Small intestine (tissue), 7 donors: ENCODE measurements around the gene ZNF358. TPM values are rescaled to one million over a fixed set of nuclear protein-coding genes. Genes with fewer than 3 reads are reported as not detected.

Source experiments
- DNase-seq, 2 donors: peaks; one replicate each; pipeline versions ENCODE4 v3.0.0 to v3.0.0-alpha.2; 2013
- FAIRE-seq: peaks from 2 replicates; lab custom pipeline; 2012; peaks lifted over from hg19 to GRCh38; lab: Jason Lieb, UNC
- H3K27ac ChIP-seq, 3 donors: one replicate each; pipeline ENCODE4 v1.5.1; 2013; ENCODE audit warnings: low read length in 2 of 3, mild to moderate bottlenecking in 2 of 3, control low read depth in 1 of 3, inconsistent platforms in 1 of 3, low read depth in 1 of 3, moderate library complexity in 1 of 3
- H3K27me3 ChIP-seq, 3 donors: one replicate each; pipeline ENCODE4 v1.6.1; 2013; ENCODE audit warnings: low read length in 3 of 3, inconsistent platforms in 1 of 3; ENCODE audit not compliant: control insufficient read depth in 3 of 3, insufficient read depth in 3 of 3
- H3K36me3 ChIP-seq, 3 donors: one replicate each; pipeline ENCODE4 v1.6.1; 2013; ENCODE audit warnings: low read length in 3 of 3, inconsistent platforms in 1 of 3, low read depth in 1 of 3, mild to moderate bottlenecking in 1 of 3, moderate library complexity in 1 of 3; ENCODE audit not compliant: control insufficient read depth in 3 of 3, insufficient read depth in 2 of 3
- H3K4me1 ChIP-seq, 3 donors: one replicate each; pipeline ENCODE4 v1.6.1; 2013; ENCODE audit warnings: low read length in 2 of 3, inconsistent platforms in 1 of 3, low read depth in 1 of 3, mild to moderate bottlenecking in 1 of 3, moderate library complexity in 1 of 3; ENCODE audit not compliant: control insufficient read depth in 3 of 3, insufficient read depth in 2 of 3
- H3K4me3 ChIP-seq, 3 donors: one replicate each; pipeline ENCODE4 v1.5.1; 2013; ENCODE audit warnings: low read length in 3 of 3, control low read depth in 1 of 3, inconsistent platforms in 1 of 3, low read depth in 1 of 3, mild to moderate bottlenecking in 1 of 3, moderate library complexity in 1 of 3
- H3K9me3 ChIP-seq, 2 donors: one replicate each; pipeline ENCODE4 v1.6.1; 2013; ENCODE audit warnings: low read depth in 1 of 2, low read length in 1 of 2; ENCODE audit not compliant: control insufficient read depth in 2 of 2, insufficient read depth in 1 of 2
- WGBS, 3 donors: extraction: QIAGEN DNeasy Blood & Tissue Kit; methylation state at CpG; one replicate each; pipeline ENCODE4 v1.1.7; 2013; 5-methylcytosine and 5-hydroxymethylcytosine counted together
- polyA plus RNA-seq, 4 donors: library from polyadenylated mRNA; stranded (reverse) in 3 of 4; unstranded in 1 of 4; fragments of 200-250 nt in 3 of 4; fragments of 120-200 nt in 1 of 4; gene quantifications; one replicate each; pipeline versions ENCODE4 v1.2.1 to v1.2.3, GENCODE V29; 2013
- donor health status: healthy with polysubstance abuse.
- donor health status: control.
- donor health status: control.
- donor health status: Bipolar disorder and iron deficiency.
- donor health status: healthy.

ZNF358 gene
- polyA plus RNA-seq, 4 donors, result 37.3 to 77.5 (median 71.9) TPM

GRCh38 chr19:7540761-7541474 is 25.0 kb downstream of the ZNF358 start:
- no peak overlapping the region for H3K4me3 ChIP-seq
- peaks cover 17 to 69% (median 26%) of the 10 kb centered on the region in 3 donors for H3K36me3 ChIP-seq
- no peaks in the 10 kb centered on the region for H3K27me3 ChIP-seq
- H3K9me3 ChIP-seq, result no peaks in the 10 kb centered on the region
- peaks cover 0 to 6% (median 0%) of the 10 kb centered on the region in 3 donors for H3K4me1 ChIP-seq
- H3K27ac ChIP-seq, result no peak overlapping the region
- no peak for DNase-seq
- no peak for FAIRE-seq
- WGBS, 3 donors, result 85 to 91% (median 90%) methylated on average over 30 to 39 of the region's 39 CpGs

GRCh38 chr19:7541475-7541824 is 25.5 kb downstream of the ZNF358 start:
- peaks cover 17 to 66% (median 26%) of the 10 kb centered on the region in 3 donors for H3K36me3 ChIP-seq
- FAIRE-seq, result no peak

DNA sequence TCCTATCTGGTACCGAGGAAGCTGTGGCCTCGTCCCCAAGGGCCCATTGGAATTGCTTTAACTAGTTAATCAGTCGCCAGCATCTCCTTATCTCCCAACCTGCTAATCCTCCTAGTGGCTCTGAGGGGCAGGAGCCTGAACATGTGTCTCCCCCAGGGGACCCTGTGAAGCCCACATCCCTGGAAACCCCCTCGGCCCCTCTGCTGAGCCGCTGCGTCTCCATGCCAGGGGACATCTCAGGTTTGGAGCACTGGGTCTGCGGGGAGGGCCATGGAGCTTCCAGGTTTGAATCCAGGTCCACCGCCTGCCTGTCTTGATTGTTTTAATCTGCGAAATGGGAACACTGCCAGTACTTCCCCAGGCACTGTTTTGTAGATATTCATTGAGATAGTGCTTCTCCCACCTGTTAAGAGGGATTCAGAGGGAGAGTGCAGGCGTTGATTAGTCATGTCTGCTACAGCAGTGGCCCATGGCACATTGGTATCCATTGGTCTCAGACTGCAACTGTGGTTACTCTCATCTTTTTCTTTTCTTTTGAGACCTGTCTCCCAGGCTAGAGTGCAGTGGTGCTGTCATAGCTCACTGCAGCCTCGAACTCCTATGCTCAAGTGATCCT is 26.0 kb downstream of the ZNF358 start:
- H3K36me3 ChIP-seq, result peaks cover 17 to 65% (median 26%) of the 10 kb centered on the region in 3 donors
- no peak overlapping the region for H3K4me3 ChIP-seq
- H3K27ac ChIP-seq, result no peak overlapping the region
- FAIRE-seq, result no peak
- no peaks in the 10 kb centered on the region for H3K4me1 ChIP-seq
- no peak for DNase-seq
- H3K27me3 ChIP-seq, result no peaks in the 10 kb centered on the region
- no peaks in the 10 kb centered on the region for H3K9me3 ChIP-seq
- WGBS, 3 donors, result 93 to 95% (median 94%) methylated on average over 11 of the region's 11 CpGs

More at GRCh38 chr19:7541475-7541824, 25.5 kb downstream of the ZNF358 start:
- Histone ChIP-seq H3K27ac (no peak overlapping the region), H3K4me3 (no peak overlapping the region), H3K27me3 (no peaks in the 10 kb centered on the region), H3K9me3 (no peaks in the 10 kb centered on the region), H3K4me1 (peaks cover 0 to 1% (median 0%) of the 10 kb centered on the region in 3 donors)
- 93 to 97% (median 97%) methylated on average over 14 to 15 of the region's 15 CpGs for whole genome bisulfite sequencing, 3 donors
- DNase-seq, result no peak

DNA sequence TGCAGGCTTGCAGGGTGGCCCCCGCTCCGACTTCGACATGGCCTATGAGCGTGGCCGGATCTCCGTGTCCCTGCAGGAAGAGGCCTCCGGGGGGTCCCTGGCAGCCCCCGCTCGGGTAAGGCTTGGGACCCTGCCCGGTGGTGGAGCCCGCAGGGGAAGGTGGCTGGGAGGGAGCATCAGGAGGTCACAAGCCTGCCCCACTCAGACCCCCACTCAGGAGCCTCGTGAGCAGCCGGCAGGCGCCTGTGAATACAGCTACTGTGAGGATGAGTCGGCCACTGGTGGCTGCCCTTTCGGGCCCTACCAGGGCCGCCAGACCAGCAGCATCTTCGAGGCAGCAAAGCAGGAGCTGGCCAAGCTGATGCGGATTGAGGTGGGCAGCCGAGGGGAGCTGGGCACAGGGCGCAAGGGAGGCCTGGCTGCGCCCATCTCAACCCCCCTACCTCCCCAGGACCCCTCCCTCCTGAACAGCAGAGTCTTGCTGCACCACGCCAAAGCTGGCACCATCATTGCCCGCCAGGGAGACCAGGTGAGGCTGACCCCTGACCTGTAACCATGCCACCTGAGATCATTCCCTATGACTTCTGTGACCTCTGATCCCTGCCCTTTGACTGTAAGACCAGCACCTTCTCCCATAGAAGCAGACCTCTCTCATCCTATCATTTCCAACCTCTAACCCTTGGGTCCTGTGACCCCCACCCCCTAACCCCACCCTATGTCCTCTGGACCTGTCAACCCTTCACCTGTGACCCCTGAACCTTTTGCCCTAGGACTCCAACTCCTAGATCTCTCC is 26.8 kb downstream of the ZNF358 start:
- FAIRE-seq (no peak), DNase-seq (no peak)
- Histone ChIP-seq H3K27ac (no peak overlapping the region), H3K4me3 (no peak overlapping the region), H3K9me3 (no peaks in the 10 kb centered on the region), H3K36me3 (peaks cover 17 to 59% (median 25%) of the 10 kb centered on the region in 3 donors), H3K27me3 (no peaks in the 10 kb centered on the region), H3K4me1 (no peaks in the 10 kb centered on the region)
- 96 to 98% (median 96%) methylated on average over 19 to 24 of the region's 24 CpGs for WGBS, 3 donors

DNA sequence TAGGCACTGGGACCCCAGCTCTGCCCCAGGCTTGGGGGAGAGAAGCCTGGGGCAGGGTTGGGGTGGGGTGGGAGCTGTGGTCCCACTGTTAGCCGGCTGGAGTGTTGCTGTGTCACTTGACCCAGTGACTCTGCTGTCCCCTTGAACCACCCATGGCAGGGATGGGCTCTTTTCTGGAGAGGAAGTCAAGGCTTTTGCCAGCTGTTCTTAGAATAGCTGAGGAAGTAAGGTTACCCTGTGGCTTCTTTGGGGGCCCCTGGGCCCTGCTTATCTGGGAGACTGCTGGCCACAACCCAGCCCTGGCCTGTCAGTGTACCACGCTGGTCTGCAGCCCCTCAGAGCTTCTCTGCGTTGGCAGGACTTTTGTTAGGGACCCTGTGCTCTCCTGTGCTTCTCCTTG is 28.7 kb downstream of the ZNF358 start:
- Histone ChIP-seq H3K4me1 (no peaks in the 10 kb centered on the region), H3K27me3 (no peaks in the 10 kb centered on the region), H3K9me3 (no peaks in the 10 kb centered on the region), H3K36me3 (peaks cover 15 to 48% (median 18%) of the 10 kb centered on the region in 3 donors), H3K27ac (peak overlapping the region in 1 of 3 donors; percentile 1), H3K4me3 (no peak overlapping the region)
- WGBS, 3 donors, result 65 to 88% (median 87%) methylated on average over 2 to 3 of the region's 3 CpGs
- no peak for DNase-seq
- no peak for FAIRE-seq

DNA sequence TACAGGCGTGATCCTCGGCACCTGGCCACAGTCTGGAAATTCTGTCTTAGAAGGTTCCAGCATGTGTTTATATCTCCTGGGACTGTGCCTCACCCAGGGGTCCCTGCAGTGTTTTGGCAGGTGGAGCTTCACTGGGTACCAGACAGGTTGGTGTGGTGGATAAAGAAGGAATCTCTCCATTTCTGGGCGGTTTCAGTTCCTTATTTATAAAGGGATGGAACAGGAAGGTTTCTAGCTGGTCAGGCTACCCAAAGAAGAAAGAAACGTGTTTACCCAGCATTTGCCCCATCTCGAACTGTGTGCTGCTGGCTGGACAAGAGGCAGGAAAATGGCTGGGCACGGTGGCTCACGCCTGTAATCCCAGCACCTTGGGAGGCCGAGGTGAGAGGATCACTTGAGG is 29.4 kb downstream of the ZNF358 start:
- H3K4me1 ChIP-seq, result no peaks in the 10 kb centered on the region
- no peak overlapping the region for H3K27ac ChIP-seq
- peaks cover 9 to 49% (median 15%) of the 10 kb centered on the region in 3 donors for H3K36me3 ChIP-seq
- no peaks in the 10 kb centered on the region for H3K27me3 ChIP-seq
- FAIRE-seq, result no peak
- no peak overlapping the region for H3K4me3 ChIP-seq
- DNase-seq, result no peak
- H3K9me3 ChIP-seq, result no peaks in the 10 kb centered on the region
- WGBS, 3 donors, result 82 to 92% (median 83%) methylated on average over 8 of the region's 8 CpGs

DNA sequence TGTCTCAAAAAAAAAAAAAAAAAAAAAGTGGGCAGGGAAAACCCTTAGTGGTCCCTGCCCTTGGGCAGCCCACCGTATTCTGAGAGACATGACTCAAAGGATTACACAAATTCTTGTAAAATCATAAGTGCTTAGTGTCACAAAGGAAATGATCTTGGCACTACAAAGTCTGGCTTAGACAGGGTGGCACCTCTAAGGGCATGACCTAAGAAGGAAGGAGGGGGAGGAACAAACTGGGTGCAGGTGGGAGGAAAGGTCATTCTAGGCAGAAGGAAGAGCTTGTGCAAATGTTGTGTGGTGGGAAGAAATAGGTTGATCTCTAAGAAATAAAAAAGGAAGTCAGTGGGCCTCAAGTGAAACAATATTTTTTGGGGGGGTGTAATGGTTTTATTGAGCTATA is 30.0 kb downstream of the ZNF358 start:
- Histone ChIP-seq H3K9me3 (no peaks in the 10 kb centered on the region), H3K27ac (no peak overlapping the region), H3K4me3 (no peak overlapping the region), H3K4me1 (no peaks in the 10 kb centered on the region), H3K27me3 (no peaks in the 10 kb centered on the region), H3K36me3 (peaks cover 8 to 48% (median 15%) of the 10 kb centered on the region in 3 donors)
- peak in 1 of 2 donors; percentile 56 for DNase-seq
- no peak for FAIRE-seq
- 26 to 51% (median 33%) methylated on average over 1 of the region's 1 CpG for WGBS, 3 donors

- H3K27me3 ChIP-seq, result no peaks in the 10 kb centered on the region
- 79 to 88% (median 81%) methylated on average over 3 of the region's 3 CpGs for WGBS, 3 donors
- no peak overlapping the region for H3K27ac ChIP-seq
- no peak overlapping the region for H3K4me3 ChIP-seq
- no peak for FAIRE-seq
- H3K9me3 ChIP-seq, result no peaks in the 10 kb centered on the region
- H3K36me3 ChIP-seq, result peaks cover 0 to 36% (median 7%) of the 10 kb centered on the region in 3 donors
- no peak for DNase-seq
- no peaks in the 10 kb centered on the region for H3K4me1 ChIP-seq
Measured at GRCh38 chr19:7547159-7547558, 31.3 kb downstream of the ZNF358 start.
